ENCODE data around the gene FBLN1.

The FBLN1 gene

GRCh38 chr22:45644714-45645113 lies 142.0 kb downstream of the FBLN1 start:
- DNase-seq: no peak

GRCh38 chr22:45645150-45645525 lies 142.5 kb downstream of the FBLN1 start:
- DNase-seq: no peak

GRCh38 chr22:45645526-45646414 lies 143.1 kb downstream of the FBLN1 start:
- DNase-seq: peak; percentile 53 to 56

- DNase-seq: no peak
These were observed 145.0 kb downstream of the FBLN1 start for GRCh38 chr22:45647532-45648225.

GRCh38 chr22:45648301-45649117 lies 145.8 kb downstream of the FBLN1 start:
- DNase-seq: no peak

- no peak for DNase-seq
These were observed 147.1 kb downstream of the FBLN1 start for GRCh38 chr22:45649809-45650208.

GRCh38 chr22:45650721-45651120 lies 148.0 kb downstream of the FBLN1 start:
- no peak for DNase-seq

Measured in bone marrow (tissue), 2 donors.